GM21528 (cell line): ENCODE results near the gene ARHGEF5.
A peak's percentile ranks its signal among the peaks of the same experiment; 100 is the strongest.

Source experiments
- ATAC-seq: cut with Tn5 transposase; IDR thresholded peaks from one replicate; pipeline ENCODE4 v1.9.1; 2021; ENCODE audit warnings: mild to moderate bottlenecking, moderate library complexity; ENCODE audit not compliant: unreplicated experiment, low FRiP score

ARHGEF5 gene

DNA sequence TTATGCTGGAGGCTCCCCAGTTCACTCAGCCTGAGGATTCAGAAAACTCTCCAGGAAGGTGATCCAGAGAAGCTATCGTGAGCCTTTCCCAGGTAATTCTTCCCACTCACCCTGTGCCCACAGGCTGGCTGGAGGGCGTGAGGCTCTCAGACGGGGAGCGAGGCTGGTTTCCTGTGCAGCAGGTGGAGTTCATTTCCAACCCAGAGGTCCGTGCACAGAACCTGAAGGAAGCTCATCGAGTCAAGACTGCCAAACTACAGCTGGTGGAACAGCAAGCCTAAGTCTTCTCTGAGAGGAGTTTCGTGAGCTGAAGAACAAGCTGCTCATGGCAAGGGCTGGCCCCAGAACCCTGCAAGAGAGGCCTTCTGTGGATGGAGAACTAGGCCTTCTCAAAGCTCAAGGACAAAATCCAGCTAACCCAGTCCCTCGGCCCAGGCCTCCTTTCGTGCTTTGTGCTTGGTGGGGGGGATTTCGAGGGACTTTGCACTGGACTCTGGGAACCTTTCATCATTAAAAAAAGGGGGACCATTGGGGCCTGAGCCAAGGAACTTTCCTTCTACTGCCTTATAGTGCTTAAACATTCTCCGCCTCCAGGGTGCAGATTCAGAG, 24.7 kb downstream of the ARHGEF5 start:
- ATAC-seq: no peak

DNA sequence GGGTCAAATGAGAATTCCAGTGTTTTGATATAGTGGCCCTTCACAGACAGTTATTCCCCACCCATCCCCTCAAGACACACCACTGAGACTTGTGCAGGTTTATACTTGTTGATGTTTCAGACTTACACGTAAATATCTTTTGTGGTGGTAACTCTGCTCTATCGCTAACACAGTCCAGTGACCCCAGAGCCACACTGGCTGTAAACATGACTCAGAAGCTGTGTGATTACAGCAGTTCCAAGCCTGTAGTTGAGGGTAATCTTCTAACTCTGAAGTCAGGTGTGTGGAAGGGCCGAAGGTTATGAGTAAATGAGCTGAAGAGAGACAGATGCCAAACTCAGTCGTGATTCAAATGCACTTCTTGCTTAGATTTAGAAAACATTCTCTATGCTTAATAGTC, 28.9 kb downstream of the ARHGEF5 start:
- no peak for ATAC-seq

DNA sequence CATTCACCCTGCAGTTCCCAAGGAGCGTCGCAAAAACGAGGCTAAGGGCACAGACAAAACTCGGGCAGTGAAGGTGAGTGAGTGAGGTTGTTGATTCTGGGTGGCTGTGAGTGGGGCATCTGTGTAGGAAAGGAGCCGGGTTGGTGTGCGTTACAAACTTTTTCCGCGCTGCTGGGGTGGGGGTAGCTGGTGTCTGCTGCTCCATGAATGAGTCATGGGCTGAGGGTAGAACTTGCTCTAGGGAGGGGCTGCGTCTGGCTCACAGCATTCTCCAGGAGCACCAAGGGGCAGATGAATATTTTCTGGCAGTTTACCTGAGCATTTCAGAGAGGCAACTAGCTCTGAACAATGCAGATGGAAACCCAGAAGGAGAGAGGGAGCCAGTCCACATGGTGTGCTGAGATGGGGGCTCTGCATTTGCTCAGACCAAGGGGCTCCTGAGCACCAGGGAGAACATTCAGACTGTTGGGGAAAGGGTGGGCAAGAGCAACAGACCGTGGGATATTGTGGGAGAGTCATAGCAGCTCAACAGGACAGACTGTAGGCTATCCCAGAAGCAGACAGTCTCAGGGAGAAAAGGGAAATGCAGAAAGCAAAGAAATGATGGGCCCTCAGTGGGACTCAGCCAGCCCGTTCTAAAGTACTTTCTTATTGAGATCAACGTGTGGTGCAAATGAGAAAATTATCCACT, 29.5 kb downstream of the ARHGEF5 start:
- ATAC-seq: no peak

DNA sequence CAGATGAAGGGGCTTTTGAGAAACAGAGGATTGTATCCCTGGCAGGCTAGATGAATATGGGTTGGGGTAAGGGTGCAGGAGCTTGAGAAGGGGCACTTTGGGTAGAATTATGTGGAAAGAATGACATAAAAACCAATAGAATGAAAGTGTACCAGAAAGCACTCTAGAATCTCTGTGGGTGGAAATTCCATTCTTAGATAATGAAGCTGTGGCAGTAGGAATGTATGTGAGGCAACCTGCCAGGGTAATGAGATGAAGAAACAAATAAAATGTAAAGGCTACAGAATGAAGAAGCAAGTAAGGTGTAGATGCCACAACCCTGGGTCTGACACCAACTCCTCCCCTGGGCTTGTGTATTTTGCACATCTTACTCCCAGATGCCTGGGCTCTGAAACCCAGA, 31.5 kb downstream of the ARHGEF5 start:
- ATAC-seq: no peak

DNA sequence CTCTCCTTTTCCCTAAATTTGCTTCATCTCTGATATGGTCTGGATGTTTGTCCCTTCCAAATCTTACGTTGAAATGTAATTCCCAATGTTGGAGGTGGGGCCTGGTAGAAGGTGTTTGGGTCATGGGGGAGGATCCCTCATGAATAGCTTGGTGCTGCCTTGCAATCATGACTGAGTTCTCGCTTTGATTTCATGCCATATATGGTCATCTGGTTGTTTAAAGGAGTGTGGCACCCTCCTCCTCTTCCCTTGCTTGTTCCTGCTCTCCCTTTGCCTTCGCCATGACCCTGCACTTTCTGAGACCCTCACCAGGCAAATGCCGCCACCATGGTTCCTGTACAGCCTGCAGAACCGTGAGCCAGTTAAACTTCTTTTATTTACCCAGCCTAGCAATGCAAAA, 33.7 kb downstream of the ARHGEF5 start:
- ATAC-seq: no peak

DNA sequence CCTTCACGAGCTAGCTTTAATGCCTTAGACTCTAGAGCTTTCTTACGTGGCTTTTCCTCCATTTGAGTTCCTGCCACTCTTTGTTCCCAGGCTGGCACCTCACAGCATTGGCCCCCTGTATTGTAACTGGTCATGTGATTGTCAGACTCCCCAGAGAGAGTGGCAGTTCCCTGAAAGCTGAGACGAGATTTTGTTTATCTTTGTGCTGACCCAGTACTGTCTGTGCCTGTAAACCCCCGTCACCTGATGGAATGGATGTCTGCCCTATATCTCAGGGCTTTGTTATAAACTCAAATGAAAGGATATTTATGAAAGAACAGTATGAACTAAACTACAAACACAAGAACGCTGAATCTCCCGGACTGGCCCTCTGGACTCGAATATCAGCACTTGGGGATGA, 35.3 kb downstream of the ARHGEF5 start:
- no peak for ATAC-seq

DNA sequence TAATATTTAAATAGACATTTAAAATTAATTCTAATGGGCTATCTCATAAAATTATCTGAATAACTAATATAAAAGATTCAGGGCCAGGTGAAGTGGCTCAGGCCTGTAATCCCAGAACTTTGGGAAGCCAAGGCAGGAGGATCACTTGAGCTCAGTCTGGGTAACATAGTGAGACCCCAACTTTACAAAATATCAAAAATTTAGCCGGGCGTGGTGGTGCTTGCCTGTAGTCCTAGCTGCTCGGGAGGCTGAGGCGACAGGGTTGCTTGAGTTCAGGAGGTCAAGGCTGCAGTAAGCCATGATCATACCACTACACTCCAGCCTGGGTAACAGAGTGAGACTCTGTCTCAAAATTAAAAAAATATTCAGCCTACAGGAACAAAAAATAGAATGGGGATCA, 35.8 kb downstream of the ARHGEF5 start:
- ATAC-seq: no peak

DNA sequence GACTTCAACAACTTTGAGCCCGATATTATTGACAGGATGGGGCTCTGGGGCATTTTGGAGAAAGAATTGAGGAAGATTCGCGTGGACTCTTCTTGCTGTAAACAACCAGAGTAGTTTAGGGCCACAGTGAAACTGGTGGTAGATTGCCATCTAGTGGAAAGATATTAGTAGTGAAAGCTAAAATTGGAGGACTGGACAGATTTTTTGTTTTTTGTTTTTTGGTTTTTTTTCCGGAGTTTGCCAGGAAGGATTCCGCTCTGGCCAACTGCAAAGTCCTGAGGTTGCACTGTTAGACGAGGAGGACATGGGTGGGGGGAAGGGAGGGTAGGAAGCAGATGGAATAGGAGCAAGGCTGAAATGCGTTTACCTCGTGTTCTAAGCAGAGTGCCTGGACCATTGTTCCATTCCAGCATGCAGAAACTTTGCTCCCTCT, 36.6 kb downstream of the ARHGEF5 start:
- peak; percentile 85 for ATAC-seq

DNA sequence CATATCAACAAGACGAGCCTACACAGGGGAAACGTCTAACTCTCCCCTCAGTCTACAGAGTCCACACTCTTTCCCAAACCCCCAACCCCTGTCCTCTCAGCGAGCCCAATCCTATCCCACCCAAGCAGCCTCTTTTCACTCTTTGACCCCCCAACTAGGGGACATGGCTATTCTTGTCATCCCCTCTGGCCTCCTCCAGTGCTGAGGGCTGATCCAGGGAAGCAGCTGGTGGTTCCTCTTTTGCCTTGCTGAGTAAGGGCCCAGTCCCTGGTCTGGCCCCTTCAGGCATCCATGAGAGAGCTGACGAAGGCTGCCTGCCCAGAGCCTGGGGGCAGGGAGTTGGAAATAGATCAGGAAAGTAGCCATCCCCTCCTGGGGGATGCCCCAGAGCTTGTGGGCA, 41.9 kb downstream of the ARHGEF5 start:
- no peak for ATAC-seq

DNA sequence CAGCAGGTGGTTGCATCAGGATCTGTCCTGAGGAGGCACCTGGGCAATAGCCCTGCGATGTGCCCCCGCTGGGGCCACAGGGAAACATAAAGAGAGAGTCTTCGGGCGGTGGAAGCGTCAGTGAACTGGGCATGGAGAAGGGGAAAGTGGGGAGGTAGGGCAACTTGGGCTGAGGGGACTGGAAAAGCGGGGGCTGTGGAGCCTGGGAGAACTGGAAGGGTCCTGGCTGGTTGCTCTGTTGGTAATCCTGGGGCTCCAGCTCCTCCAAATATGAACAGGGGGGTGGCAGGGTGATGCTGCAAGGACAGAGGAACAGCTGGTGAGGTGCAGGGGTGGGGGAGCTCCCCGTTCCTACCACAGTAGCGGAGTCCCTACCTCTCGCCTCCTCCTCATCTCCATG, 43.1 kb downstream of the ARHGEF5 start:
- ATAC-seq: no peak

DNA sequence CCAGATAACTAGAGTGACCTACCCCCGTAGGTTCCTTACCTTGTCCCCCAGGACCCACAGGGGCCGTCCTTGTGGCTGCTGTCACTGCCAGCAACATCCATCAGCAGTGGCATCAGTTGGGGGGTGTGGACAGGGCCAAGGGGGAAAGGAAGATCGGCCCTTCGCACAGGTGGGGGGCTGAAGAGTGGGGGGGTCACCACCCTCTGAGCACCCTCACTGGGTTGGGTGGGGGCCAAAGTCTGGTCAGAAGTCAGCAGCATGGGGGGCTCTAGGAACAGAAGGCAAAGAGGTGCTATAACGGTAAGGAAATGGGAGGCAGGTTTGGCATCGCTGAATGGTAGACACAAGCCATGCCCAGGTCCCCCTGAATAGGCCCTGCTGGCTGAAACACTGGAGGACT, 43.7 kb downstream of the ARHGEF5 start:
- ATAC-seq: no peak

DNA sequence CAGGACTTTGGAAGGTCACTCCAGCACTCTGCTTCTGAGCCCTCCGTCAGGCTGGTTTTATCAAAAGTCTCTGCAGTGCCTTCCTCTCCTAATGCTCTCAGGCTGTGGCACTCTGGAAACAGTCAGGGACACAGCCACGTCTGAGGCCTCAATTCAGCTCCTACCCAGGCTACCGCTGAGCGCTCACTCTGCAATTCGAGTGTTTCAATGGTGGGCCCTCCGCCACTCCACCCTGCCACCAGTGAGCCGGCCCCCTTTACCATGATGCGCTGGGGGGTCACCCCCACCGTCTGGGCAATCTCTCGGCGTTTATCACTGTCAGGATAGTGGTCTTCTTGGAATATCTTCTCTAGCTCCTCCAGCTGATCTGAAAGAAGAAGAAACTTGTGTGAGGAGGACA, 44.7 kb downstream of the ARHGEF5 start:
- no peak for ATAC-seq

DNA sequence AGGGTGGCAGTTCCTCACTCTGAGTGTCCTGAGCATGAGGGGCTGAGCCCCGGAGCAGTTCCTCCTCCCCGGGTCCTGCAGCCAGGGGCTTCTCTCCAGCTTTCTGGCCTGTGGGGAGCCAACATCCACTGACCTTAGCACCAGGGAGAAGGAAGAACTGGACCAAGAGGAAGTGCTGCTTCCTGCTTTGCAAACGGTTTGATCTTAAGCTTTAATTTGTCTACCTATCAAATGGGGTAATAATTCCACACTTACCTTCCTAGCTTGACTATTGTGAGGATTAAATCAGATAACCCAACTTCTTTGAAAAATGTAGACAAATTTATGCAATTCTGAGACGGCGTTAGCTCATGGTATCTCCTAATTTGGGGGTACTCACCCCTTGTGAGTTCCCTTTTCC, 46.3 kb downstream of the ARHGEF5 start:
- ATAC-seq: no peak

DNA sequence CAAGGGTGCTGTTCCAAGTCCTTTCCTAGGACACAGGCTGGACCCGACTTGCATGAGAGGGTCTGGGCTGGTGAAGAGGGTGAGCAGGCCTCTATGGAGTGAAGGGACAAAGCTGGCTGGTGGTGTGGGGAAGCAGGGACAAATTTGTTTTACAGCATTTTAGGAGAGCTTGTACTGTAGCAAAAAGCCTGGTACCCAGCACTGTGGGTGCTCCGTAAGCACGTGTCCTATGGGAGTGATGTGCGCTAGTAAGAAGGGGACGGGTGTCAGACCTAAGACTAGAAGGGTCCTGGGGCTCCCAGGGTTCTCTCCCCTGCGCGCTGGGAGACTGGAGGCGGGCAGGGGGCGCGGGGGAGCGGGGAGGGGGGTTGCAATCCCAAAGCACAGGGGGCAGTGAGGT, 47.9 kb downstream of the ARHGEF5 start:
- no peak for ATAC-seq

DNA sequence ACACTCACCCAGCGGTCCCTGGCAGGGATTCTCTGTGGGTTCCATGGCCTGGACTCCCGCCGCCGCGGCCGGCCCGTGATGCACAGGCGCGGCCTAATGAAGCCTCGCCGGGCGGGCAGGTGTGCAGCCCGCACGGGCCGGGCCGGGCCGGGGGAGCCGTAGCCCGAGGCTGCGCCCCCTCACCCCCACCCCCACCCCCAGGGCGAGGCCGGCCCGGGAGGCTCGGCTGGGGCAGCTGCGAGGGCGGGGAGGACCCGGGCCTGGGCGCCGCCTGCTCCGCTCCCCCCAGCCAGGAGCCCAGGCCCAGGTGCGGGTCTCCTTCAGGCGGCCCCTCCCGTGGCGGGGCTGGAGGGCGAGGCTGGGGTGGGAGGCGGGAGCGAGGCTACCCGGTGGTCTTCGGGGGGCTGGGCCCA, 48.5 kb downstream of the ARHGEF5 start, which contains the start of gene NOBOX:
Gene NOBOX (minus strand): TSS at position 45 of the 413 bp plus-strand sequence.
- no peak for ATAC-seq

DNA sequence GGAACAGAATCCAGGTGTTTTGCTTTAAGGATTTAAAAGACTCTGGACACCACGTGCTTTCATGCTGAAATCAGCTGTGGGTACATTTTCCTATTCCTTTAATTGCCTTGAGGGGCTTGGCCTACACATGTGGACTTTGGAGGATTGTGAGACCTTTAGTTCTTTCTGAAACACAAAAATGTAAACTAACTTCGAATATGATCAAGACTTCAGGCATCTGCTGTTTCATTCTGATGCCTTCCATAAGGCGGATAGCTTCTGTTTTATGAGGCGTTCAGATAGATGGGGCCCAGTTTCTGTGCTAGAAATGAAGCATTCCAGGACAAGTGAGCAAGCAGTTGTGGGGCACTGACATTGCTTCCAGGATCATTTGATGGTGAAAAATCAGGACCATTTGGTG, 49.7 kb downstream of the ARHGEF5 start:
- no peak for ATAC-seq

DNA sequence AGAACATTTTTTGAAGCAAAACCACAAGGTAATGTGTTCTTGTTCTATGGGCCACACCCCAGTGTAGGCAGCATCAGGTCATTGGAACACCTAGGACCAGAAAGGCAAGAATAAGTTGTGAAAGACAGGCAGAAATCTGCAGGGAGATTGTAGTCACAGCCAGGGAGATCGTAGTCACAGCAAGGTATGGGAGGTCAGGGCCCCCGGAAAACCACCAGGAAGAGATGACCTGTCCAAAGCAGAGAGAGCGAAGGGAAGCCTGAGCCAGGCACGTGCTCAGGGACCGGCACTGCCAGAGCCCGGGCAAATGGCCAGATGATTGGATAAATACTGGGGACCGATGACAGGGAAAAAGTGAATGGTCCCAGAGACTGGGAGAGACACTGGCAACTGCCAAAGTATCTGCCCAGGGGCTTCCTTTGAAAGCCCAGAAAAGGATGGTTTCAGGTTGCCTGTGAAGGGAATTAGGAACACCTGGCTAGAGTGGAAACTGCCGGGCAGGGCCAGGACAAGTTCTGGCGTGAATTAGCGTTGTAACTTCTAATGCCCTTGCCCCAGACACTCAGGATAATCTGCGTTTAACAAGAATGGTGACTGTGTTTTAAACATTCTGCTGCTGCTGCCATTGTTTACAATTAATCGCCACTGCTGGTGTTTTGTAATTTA, 52.2 kb downstream of the ARHGEF5 start:
- no peak for ATAC-seq

DNA sequence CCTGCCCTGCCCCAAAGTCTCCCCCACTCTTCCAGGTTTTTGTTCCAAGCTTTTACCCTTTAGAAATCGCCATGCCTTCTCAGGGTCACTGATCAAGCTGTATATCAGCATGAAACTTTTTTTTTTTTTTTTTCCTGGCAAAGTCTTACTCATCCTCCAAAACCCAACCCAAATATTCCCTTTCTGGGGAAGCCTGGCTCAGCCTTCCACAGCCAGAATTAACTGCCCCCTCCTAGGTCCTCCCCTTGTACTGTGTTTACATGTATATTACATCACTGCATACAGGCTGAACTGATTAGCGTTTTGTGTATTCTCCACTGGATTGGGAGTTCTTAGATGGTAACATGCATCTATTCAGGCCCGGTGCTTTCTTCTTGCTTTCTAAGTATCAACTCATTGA, 52.9 kb downstream of the ARHGEF5 start:
- ATAC-seq: no peak

DNA sequence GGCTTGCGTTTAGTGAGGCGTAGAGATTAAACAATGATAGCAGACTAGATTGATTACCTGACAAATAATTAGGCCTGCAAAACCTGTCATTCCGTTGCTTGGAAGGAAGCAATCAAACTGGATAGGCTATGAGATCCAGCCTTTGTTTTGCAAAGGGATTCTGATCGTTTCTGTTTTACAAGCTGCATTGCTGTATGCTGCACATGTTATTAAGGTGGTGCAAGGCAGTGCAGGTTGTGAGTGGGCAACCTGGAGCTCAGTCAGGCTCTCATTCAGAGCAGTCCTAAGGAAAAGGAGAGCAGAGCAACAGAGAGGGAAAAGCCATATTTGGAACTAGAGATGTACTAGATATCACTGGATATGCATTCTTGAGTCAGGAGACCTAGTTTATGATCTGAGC, 55.2 kb downstream of the ARHGEF5 start:
- ATAC-seq: no peak

DNA sequence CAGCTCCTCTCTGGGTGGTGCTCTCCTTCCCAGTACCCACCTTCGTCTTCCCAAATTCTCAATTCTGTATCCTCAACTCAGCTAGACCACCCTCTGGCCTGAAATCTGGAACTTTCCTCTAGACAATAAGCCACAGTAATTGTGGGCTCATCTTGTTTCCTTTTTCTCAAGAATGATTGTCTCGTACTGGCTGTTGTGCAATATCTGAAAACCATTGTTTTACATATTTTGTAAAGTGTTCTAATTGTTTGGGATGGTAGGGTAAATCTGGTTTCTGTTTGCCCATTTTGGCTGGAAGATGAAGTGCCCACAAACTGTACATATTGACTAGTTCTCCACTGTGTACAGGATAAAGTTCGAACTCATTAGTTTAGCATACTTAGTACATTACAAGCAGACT, 59.6 kb downstream of the ARHGEF5 start:
- no peak for ATAC-seq

DNA sequence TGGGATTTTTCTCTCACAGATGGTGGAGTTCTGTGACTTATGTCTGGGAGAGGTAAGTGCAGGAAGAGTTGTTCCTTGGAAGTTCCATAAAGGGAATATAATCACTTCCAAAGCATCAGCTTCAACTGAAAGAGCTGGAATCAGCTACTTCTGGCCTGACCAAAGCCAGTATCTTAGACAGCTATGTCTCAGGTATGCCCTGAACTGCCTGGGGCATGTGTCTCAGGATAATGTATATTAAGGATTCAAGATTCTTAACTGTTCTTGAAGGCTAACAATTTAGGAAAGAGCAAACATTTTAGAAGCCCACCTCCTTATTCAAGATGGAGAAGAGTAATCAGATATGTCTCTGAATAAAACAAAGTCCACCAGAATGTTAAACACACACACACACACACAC, 60.7 kb downstream of the ARHGEF5 start:
- ATAC-seq: no peak

DNA sequence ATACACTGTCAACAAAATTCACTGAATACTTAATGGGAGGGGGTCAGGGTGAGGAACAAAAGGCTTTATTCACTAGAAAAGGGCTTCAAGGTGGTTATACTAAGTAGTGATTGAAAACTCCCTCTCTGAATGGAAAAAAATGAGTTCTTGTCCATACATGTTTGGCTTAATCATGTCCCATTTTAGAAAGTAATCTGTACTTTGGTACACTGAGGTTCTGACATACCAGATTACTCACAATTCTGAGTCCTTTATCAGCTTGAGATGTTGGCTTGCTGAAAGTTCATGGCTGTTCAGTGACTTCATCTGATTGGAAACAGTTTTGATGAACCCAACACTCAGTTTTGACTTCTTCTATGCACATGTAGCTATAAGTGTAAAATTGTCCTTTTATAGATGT, 61.1 kb downstream of the ARHGEF5 start:
- no peak for ATAC-seq
